ENCODE results near the gene SNRNP25.

DNA sequence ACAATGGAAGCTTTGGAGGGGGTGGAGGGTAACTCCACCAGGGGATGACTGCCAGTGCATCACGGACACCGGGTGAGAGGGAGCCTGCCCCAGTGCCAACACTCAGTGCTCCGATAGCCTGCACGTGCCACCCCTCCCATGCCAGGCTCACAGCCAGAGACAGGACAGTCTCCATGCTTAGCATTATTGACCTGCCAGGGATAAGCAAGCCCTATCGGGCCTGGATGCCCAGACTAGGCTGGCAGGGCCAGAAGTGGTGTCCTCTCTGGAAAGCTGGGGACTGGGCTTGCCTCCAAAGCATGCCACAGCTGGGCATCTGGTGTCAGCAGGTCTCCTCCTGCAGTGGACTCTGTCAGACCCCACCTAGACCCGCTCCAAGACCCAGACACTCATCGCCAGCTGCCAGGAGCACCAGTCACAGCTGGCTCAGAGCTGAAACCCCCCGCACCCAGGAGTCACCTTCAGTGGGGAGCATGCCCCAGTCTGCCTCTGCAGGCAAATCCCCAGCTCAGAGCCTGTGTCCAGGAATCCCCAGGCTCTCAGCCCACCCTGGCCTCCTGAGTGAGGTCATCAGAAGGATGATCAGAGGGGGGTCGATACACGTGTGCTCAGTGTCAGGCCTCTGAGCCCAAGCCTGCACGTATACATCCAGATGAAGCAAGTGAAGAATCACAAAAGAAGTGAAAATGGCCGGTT is 20.6 kb downstream of the SNRNP25 start:
- TF ChIP-seq POLR2AphosphoS5 (IDR thresholded peaks at IDR 0.05; ENCODE audit: low read depth, low read length) (no peak), TAF1 (IDR thresholded peaks at IDR 0.05; ENCODE audit: borderline replicate concordance, insufficient read depth, low read length) (no peak), SIN3A (IDR thresholded peaks at IDR 0.05; ENCODE audit: borderline replicate concordance, insufficient read depth, low read length) (no peak)
